ENCODE measurements around the gene GNG14.

GNG14 gene

DNA sequence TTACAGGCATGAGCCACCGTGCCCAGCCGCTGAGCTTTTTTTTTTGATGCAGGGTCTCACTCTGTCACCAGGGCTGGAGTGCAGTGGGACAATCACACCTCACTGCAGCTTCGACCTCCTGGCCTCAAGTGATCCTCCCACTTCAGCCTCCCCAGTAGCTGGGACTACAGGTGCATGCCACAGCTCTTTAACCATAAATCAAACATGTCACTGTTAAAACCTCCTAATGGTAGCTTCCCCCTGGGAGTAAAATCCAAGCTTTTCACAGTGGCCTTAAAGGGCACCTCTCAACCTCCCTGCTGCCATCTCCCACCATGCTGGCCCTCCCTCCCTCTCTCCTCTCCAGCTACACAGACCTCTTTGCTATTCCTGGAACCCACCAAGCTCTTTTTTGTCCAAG, 2.0 kb upstream of the GNG14 start:
- Histone ChIP-seq H3K36me3 (replicated peaks) (peaks cover 5% of the 10 kb centered on the region), H3K27ac (no peak overlapping the region), H3K4me3 (ENCODE audit: low read depth, low read length) (no peak overlapping the region), H3K27me3 (replicated peaks) (no peaks in the 10 kb centered on the region)
- no peak for DNase-seq
- TF ChIP-seq, protein P1, sequence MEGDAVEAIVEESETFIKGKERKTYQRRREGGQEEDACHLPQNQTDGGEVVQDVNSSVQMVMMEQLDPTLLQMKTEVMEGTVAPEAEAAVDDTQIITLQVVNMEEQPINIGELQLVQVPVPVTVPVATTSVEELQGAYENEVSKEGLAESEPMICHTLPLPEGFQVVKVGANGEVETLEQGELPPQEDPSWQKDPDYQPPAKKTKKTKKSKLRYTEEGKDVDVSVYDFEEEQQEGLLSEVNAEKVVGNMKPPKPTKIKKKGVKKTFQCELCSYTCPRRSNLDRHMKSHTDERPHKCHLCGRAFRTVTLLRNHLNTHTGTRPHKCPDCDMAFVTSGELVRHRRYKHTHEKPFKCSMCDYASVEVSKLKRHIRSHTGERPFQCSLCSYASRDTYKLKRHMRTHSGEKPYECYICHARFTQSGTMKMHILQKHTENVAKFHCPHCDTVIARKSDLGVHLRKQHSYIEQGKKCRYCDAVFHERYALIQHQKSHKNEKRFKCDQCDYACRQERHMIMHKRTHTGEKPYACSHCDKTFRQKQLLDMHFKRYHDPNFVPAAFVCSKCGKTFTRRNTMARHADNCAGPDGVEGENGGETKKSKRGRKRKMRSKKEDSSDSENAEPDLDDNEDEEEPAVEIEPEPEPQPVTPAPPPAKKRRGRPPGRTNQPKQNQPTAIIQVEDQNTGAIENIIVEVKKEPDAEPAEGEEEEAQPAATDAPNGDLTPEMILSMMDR (IDR thresholded peaks at IDR 0.05; ENCODE audit: low read depth, low read length, missing control alignments) = no peak
- in situ Hi-C loops (cut with HindIII; ENCODE audit: low pct_ligation_motif_present, low sequenced_read_pairs) = no loop called here

DNA sequence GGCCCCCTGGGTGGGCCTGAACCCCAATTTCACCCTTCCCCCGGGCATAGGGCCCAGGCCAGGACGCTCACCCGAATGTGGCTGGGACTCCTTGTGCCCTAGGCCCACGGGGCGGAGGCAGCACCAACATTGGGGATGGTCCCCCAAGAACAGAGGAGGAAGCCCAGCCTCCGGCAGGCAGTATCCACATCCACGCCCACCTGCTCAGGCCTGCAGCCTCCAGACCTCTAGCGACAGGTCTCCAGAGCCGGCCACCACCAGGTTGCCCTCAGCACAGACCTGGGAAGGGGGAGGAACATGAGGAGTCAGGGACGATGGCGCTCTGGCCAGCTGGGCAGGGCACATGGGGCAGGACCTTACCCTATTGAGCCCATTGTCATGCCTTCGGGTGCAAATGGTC, 1.2 kb downstream of the GNG14 start:
- TF ChIP-seq, protein P1 (IDR thresholded peaks at IDR 0.05; ENCODE audit: low read depth, low read length, missing control alignments) = no peak
- H3K27ac ChIP-seq = no peak overlapping the region
- no peak for DNase-seq
- in situ Hi-C loops (cut with HindIII; ENCODE audit: low pct_ligation_motif_present, low sequenced_read_pairs) = no loop called here
- H3K4me3 ChIP-seq (ENCODE audit: low read depth, low read length) = no peak overlapping the region
- H3K27me3 ChIP-seq (replicated peaks) = no peaks in the 10 kb centered on the region
- H3K36me3 ChIP-seq (replicated peaks) = peaks cover 10% of the 10 kb centered on the region

DNA sequence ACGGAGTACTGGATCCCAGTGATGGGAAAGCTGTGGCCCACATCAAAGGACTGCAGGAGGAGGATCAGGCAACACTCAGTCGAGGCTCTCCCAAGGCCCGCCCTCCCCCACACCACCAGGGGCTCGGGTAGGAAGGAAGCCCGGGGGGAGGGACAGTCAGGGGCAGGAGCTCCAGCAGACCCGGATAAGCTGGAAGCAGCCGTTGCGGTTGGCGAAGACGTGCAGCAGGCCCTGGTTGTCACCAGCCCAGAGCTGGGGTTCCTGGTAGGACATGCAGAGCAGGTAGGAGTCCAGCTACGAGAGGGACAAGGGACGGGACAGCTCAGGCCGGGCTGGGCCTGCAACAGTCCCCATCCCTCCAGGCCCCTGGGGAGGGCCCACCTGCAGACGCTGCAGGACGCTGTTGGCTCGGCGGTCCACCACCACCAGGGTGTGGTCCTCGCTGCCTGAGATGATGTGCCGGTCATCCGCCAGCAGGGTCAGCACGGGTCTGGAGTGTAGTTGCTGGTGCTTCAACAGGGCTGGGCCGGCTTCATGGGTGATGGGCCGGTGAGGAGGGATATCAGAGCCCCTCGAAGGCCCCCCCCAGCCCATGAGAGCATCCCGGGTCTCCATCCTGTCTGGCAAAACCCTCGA, 1.9 kb downstream of the GNG14 start:
- no peak overlapping the region for H3K4me3 ChIP-seq (ENCODE audit: low read depth, low read length)
- no peak for DNase-seq
- H3K27ac ChIP-seq = no peak overlapping the region
- in situ Hi-C loops (cut with HindIII; ENCODE audit: low pct_ligation_motif_present, low sequenced_read_pairs) = no loop called here
- TF ChIP-seq, protein P1 (IDR thresholded peaks at IDR 0.05; ENCODE audit: low read depth, low read length, missing control alignments) = no peak
- H3K27me3 ChIP-seq (replicated peaks) = no peaks in the 10 kb centered on the region
- H3K36me3 ChIP-seq (replicated peaks) = peaks cover 10% of the 10 kb centered on the region

DNA sequence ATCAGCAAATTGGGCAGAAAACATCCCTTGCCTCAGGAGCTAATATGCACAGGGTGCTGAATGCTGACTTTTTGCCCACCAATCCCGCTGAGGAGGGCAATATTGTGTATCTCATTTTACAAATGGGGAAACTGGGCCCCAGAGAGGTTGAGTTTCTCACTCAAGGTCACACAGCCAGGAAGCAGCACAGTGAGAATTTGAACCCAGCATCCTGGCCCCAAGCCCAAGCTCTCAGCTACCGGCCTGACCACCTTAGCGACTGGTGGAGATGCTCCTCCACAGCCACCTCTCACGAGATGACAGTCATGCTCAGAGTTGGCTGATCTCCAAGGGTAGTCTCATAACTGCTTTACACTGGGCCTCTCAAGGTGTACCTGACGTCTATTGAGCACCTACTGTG, 5.2 kb downstream of the GNG14 start:
- no peak overlapping the region for H3K4me3 ChIP-seq (ENCODE audit: low read depth, low read length)
- no peaks in the 10 kb centered on the region for H3K27me3 ChIP-seq (replicated peaks)
- in situ Hi-C loops (cut with HindIII; ENCODE audit: low pct_ligation_motif_present, low sequenced_read_pairs) = no loop called here
- peaks cover 12% of the 10 kb centered on the region for H3K36me3 ChIP-seq (replicated peaks)
- no peak for DNase-seq
- H3K27ac ChIP-seq = no peak overlapping the region
- TF ChIP-seq, protein P1 (IDR thresholded peaks at IDR 0.05; ENCODE audit: low read depth, low read length, missing control alignments) = no peak

DNA sequence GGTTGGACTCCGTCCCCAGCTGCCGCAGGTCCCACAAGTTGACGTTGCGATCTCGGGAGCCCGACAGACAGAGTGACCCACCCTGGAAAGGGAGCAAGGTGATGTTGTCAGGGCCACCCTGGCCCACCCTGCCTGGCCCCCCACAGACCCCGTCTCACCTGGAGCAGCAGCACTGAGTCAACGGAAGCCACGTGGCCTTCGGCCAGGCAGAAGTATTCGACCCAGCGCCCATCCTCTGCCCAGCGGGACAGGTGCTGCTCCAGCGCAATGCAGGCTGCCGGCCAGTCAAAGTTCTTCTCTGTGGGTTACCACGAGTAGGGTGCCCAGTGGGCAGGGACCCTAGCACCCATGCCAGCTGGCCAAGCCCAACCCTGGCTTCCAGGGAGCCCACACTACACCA, 6.8 kb downstream of the GNG14 start:
- no peak for DNase-seq
- peaks cover 16% of the 10 kb centered on the region for H3K36me3 ChIP-seq (replicated peaks)
- TF ChIP-seq, protein P1 (IDR thresholded peaks at IDR 0.05; ENCODE audit: low read depth, low read length, missing control alignments) = no peak
- H3K27ac ChIP-seq = no peak overlapping the region
- in situ Hi-C loops (cut with HindIII; ENCODE audit: low pct_ligation_motif_present, low sequenced_read_pairs) = no loop called here
- H3K27me3 ChIP-seq (replicated peaks) = no peaks in the 10 kb centered on the region
- no peak overlapping the region for H3K4me3 ChIP-seq (ENCODE audit: low read depth, low read length)

DNA sequence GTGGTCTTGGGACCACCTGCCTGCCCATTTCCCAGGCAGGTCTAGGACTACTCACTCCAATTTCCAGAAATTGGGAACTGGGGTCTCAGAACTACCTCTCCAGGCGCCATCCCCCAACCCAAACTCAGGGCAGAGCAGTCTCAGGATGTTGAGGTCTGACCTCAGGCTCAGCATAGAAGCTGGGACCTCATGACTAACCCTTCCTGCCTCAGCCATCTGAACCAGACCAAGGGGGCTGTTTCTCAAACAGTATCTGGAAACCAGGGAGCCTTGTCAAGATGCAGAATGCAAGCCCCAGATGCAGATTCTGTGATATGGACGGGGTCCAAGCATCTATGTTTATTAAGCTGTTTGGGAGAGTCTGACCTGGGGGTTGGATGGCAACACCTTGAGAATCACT, 7.3 kb downstream of the GNG14 start:
- DNase-seq = no peak
- H3K4me3 ChIP-seq (ENCODE audit: low read depth, low read length) = no peak overlapping the region
- in situ Hi-C loops (cut with HindIII; ENCODE audit: low pct_ligation_motif_present, low sequenced_read_pairs) = no loop called here
- H3K27ac ChIP-seq = no peak overlapping the region
- TF ChIP-seq, protein P1 (IDR thresholded peaks at IDR 0.05; ENCODE audit: low read depth, low read length, missing control alignments) = no peak
- no peaks in the 10 kb centered on the region for H3K27me3 ChIP-seq (replicated peaks)
- peaks cover 17% of the 10 kb centered on the region for H3K36me3 ChIP-seq (replicated peaks)
